Activated CD4-positive, alpha-beta T cell treated with anti-CD3 and anti-CD28 coated beads, Interleukin-2, amount 50 U/mL, for 1 hour (primary cell): Measurements from ENCODE around the gene NCBP1.

ENCODE experiments used
- DNase-seq: peaks from one replicate; pipeline ENCODE4 v3.0.0-alpha.2; 2020

Gene NCBP1

GRCh38 chr9:97722331-97722730 lies 88.7 kb downstream of the NCBP1 start:
- DNase-seq, result no peak
